ENCODE results near the gene NTSR1. TPM values are rescaled to one million over a fixed set of nuclear protein-coding genes. Genes with fewer than 3 reads are reported as not detected.

Gene NTSR1
- total RNA-seq, 1 experiment from 2014 or later = 44.1 TPM

DNA sequence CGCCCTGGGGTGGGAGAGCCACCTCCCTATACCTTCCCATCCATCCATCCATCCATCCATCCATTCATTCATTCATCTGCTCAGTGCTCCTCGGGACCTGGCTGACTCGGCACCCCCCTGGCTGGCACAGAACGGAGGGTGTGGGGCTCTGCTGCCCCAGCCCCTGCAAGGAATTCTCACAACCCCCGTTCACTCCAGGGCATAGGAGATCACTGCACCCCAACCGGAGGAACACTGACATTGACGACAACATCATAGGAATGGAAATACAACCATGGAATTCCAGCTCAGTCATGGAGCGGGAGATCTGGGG is 59.6 kb downstream of the NTSR1 start:
- TF ChIP-seq POLR2AphosphoS5 (IDR thresholded peaks at IDR 0.05; ENCODE audit: low read depth, low read length) = no peak
- TF ChIP-seq TCF7L2 (IDR thresholded peaks at IDR 0.05; ENCODE audit: low read depth, low read length) = no peak
- TF ChIP-seq, protein P1, sequence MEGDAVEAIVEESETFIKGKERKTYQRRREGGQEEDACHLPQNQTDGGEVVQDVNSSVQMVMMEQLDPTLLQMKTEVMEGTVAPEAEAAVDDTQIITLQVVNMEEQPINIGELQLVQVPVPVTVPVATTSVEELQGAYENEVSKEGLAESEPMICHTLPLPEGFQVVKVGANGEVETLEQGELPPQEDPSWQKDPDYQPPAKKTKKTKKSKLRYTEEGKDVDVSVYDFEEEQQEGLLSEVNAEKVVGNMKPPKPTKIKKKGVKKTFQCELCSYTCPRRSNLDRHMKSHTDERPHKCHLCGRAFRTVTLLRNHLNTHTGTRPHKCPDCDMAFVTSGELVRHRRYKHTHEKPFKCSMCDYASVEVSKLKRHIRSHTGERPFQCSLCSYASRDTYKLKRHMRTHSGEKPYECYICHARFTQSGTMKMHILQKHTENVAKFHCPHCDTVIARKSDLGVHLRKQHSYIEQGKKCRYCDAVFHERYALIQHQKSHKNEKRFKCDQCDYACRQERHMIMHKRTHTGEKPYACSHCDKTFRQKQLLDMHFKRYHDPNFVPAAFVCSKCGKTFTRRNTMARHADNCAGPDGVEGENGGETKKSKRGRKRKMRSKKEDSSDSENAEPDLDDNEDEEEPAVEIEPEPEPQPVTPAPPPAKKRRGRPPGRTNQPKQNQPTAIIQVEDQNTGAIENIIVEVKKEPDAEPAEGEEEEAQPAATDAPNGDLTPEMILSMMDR (IDR thresholded peaks at IDR 0.05) = no peak
- TF ChIP-seq, protein P2, sequence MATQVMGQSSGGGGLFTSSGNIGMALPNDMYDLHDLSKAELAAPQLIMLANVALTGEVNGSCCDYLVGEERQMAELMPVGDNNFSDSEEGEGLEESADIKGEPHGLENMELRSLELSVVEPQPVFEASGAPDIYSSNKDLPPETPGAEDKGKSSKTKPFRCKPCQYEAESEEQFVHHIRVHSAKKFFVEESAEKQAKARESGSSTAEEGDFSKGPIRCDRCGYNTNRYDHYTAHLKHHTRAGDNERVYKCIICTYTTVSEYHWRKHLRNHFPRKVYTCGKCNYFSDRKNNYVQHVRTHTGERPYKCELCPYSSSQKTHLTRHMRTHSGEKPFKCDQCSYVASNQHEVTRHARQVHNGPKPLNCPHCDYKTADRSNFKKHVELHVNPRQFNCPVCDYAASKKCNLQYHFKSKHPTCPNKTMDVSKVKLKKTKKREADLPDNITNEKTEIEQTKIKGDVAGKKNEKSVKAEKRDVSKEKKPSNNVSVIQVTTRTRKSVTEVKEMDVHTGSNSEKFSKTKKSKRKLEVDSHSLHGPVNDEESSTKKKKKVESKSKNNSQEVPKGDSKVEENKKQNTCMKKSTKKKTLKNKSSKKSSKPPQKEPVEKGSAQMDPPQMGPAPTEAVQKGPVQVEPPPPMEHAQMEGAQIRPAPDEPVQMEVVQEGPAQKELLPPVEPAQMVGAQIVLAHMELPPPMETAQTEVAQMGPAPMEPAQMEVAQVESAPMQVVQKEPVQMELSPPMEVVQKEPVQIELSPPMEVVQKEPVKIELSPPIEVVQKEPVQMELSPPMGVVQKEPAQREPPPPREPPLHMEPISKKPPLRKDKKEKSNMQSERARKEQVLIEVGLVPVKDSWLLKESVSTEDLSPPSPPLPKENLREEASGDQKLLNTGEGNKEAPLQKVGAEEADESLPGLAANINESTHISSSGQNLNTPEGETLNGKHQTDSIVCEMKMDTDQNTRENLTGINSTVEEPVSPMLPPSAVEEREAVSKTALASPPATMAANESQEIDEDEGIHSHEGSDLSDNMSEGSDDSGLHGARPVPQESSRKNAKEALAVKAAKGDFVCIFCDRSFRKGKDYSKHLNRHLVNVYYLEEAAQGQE (IDR thresholded peaks at IDR 0.05; ENCODE audit: insufficient read depth in 1 of 2, low read depth in 2 of 2, low read length in 1 of 2) = no peak
- no peak for TF ChIP-seq SIN3A (IDR thresholded peaks at IDR 0.05; ENCODE audit: borderline replicate concordance, insufficient read depth, low read depth, low read length)
- CTCF ChIA-PET = no interaction called here
- in situ Hi-C loops (cut with HindIII; ENCODE audit: low pct_unique_long_range_greater_than_20kb, low sequenced_read_pairs) = no loop called here
- intact Hi-C loops (cut with micrococcal nuclease; ENCODE audit: unreplicated experiment) = no loop called here
- Histone ChIP-seq H3K4me3 (ENCODE audit: low read depth in 2 of 2, low read length in 2 of 2) (no peak overlapping the region), H3K9me3 (ENCODE audit: control insufficient read depth, insufficient read depth, low read depth, low read length) (no peaks in the 10 kb centered on the region), H3K4me1 (ENCODE audit: control insufficient read depth, insufficient read depth, low read length) (no peaks in the 10 kb centered on the region; the same call in 1 of the 2 replicates), H3K36me3 (ENCODE audit: control insufficient read depth, insufficient read depth, low read length) (no peaks in the 10 kb centered on the region), H3K27ac (ENCODE audit: low read length) (no peak overlapping the region), H3K27me3 (ENCODE audit: control insufficient read depth, insufficient read depth, low read length) (no peaks in the 10 kb centered on the region)
- DNase-seq (ENCODE audit: low read depth, low spot score) (no peak), ATAC-seq (no peak)
- POLR2A ChIA-PET = no interaction called here
- BruUV-seq (replicated peaks) = no TSS peak

DNA sequence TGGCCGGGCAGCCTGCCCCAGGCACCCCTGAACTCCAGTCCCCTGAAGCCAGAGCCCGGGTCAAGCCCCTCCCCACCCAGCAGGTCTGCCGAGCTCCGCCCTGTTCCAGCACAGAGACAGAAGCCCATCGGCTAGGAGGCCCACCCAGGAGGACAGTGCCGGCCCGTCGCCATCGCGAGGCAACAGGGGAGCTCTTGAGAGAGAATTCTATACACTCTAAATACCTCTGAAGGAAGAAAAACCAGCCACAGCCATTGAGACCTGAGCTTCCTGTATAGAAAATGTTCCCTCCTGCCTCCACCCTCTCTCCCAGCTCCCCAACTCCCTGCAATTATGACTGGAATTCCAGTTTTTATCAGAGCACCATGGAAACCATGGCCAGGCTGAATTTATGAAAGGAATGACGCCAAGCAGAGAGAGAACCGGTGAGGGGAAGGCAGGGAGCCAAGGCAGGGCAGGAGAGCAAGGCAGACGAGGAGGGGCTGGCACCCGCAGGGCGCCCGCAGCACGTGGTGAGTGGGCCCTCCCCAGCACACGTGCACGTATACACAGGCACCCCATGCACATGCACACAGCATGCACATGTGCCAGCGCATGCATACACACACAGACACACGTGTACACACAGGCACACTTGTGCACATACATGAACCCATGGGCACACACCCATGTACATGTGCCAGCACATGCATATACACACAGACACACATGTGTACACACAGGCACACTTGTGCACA is 60.1 kb downstream of the NTSR1 start:
- BruUV-seq (replicated peaks) = no TSS peak
- no peak overlapping the region for H3K27ac ChIP-seq (ENCODE audit: low read length)
- CTCF ChIA-PET = no interaction called here
- ATAC-seq = no peak
- H3K9me3 ChIP-seq (ENCODE audit: control insufficient read depth, insufficient read depth, low read depth, low read length) = no peaks in the 10 kb centered on the region
- H3K4me1 ChIP-seq (ENCODE audit: control insufficient read depth, insufficient read depth, low read length) = no peaks in the 10 kb centered on the region; the same call in 1 of the 2 replicates
- no peak overlapping the region for H3K4me3 ChIP-seq (ENCODE audit: low read depth in 2 of 2, low read length in 2 of 2)
- POLR2A ChIA-PET = no interaction called here
- in situ Hi-C loops (cut with HindIII; ENCODE audit: low pct_unique_long_range_greater_than_20kb, low sequenced_read_pairs) = no loop called here
- no peaks in the 10 kb centered on the region for H3K36me3 ChIP-seq (ENCODE audit: control insufficient read depth, insufficient read depth, low read length)
- H3K27me3 ChIP-seq (ENCODE audit: control insufficient read depth, insufficient read depth, low read length) = no peaks in the 10 kb centered on the region
- no peak for TF ChIP-seq SIN3A (IDR thresholded peaks at IDR 0.05; ENCODE audit: borderline replicate concordance, insufficient read depth, low read depth, low read length)
- no peak for TF ChIP-seq TCF7L2 (IDR thresholded peaks at IDR 0.05; ENCODE audit: low read depth, low read length)
- TF ChIP-seq POLR2AphosphoS5 (IDR thresholded peaks at IDR 0.05; ENCODE audit: low read depth, low read length) = no peak
- TF ChIP-seq, protein P1 (IDR thresholded peaks at IDR 0.05) = no peak
- TF ChIP-seq, protein P2 (IDR thresholded peaks at IDR 0.05; ENCODE audit: insufficient read depth in 1 of 2, low read depth in 2 of 2, low read length in 1 of 2) = no peak
- DNase-seq (ENCODE audit: low read depth, low spot score) = no peak
- intact Hi-C loops (cut with micrococcal nuclease; ENCODE audit: unreplicated experiment) = no loop called here

Data from Panc1 (cell line).